ENCODE results near the gene CATSPERZ. TPM values are rescaled to one million over a fixed set of nuclear protein-coding genes. Genes with fewer than 3 reads are reported as not detected.
A peak's percentile ranks its signal among the peaks of the same experiment; 100 is the strongest.

Gene CATSPERZ
- total and polyA plus RNA-seq, 2 of the 13 experiments (the other 11 are each of a cell fraction or from before 2014, with no cell fraction given): 0.22 to 0.48 TPM

DNA sequence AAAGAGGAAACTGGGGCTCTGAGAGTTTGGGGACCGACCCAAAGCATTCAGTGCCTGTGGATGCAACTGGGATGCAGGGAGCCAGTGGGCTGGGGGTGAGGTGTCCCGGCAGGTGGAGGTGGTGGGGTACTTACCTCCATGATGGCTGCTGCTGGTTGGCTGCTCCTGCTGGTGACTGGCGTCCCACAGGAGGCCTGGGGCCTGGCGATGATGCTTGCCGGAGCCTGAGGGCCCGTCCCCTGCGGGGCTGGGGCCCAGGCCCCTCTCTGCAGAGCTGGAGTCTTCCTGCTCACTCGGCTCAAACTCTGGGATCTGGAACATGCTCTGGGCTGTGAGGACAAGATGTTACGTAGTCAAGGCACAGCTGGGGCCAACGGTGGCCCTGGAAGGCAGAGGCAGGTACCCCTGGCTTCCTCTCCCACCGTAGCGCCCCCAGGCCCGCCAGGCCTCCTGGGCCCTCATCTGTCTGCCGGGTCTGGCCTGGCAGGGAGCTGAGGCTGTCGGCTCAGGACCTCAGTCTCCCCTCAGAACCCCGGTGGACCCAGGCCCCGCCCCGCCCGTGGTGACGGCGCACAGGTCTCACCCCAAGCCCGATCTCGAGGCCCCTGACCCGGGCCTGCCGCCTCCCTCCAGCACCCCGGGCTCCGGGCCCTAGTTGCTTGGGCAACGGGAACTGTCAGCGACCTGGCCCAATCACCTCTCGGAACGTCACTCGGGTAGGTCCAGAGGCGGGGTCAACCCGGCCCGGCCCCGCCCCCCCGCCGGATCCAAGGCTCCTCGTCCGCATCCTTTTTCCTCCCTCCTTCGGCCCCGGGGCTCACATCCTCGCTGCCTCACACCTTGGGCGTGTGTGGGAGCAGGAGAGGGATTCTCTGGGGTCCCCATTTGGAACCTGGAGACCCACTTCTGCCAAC lies 15.9 kb upstream of the CATSPERZ start, which contains the start of gene BAD (continued):
- TF ChIP-seq, protein P1, sequence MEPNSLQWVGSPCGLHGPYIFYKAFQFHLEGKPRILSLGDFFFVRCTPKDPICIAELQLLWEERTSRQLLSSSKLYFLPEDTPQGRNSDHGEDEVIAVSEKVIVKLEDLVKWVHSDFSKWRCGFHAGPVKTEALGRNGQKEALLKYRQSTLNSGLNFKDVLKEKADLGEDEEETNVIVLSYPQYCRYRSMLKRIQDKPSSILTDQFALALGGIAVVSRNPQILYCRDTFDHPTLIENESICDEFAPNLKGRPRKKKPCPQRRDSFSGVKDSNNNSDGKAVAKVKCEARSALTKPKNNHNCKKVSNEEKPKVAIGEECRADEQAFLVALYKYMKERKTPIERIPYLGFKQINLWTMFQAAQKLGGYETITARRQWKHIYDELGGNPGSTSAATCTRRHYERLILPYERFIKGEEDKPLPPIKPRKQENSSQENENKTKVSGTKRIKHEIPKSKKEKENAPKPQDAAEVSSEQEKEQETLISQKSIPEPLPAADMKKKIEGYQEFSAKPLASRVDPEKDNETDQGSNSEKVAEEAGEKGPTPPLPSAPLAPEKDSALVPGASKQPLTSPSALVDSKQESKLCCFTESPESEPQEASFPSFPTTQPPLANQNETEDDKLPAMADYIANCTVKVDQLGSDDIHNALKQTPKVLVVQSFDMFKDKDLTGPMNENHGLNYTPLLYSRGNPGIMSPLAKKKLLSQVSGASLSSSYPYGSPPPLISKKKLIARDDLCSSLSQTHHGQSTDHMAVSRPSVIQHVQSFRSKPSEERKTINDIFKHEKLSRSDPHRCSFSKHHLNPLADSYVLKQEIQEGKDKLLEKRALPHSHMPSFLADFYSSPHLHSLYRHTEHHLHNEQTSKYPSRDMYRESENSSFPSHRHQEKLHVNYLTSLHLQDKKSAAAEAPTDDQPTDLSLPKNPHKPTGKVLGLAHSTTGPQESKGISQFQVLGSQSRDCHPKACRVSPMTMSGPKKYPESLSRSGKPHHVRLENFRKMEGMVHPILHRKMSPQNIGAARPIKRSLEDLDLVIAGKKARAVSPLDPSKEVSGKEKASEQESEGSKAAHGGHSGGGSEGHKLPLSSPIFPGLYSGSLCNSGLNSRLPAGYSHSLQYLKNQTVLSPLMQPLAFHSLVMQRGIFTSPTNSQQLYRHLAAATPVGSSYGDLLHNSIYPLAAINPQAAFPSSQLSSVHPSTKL (CRISPR knock-in tag; IDR thresholded peaks at IDR 0.05): no peak
- no peak for TF ChIP-seq ONECUT2 (CRISPR knock-in tag; IDR thresholded peaks at IDR 0.05)
- no peak; the same call in 1 of the 2 replicates for TF ChIP-seq AKAP8 (CRISPR knock-in tag; IDR thresholded peaks at IDR 0.05)
- TF ChIP-seq, protein P2, sequence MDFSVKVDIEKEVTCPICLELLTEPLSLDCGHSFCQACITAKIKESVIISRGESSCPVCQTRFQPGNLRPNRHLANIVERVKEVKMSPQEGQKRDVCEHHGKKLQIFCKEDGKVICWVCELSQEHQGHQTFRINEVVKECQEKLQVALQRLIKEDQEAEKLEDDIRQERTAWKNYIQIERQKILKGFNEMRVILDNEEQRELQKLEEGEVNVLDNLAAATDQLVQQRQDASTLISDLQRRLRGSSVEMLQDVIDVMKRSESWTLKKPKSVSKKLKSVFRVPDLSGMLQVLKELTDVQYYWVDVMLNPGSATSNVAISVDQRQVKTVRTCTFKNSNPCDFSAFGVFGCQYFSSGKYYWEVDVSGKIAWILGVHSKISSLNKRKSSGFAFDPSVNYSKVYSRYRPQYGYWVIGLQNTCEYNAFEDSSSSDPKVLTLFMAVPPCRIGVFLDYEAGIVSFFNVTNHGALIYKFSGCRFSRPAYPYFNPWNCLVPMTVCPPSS (IDR thresholded peaks at IDR 0.05): no peak
- no peak for TF ChIP-seq NFATC3 (CRISPR knock-in tag; IDR thresholded peaks at IDR 0.05)
- no peak for TF ChIP-seq TGIF2 (CRISPR knock-in tag; IDR thresholded peaks at IDR 0.05)
- no peak for TF ChIP-seq ZNF547 (CRISPR knock-in tag; IDR thresholded peaks at IDR 0.05)
- TF ChIP-seq, protein P3, sequence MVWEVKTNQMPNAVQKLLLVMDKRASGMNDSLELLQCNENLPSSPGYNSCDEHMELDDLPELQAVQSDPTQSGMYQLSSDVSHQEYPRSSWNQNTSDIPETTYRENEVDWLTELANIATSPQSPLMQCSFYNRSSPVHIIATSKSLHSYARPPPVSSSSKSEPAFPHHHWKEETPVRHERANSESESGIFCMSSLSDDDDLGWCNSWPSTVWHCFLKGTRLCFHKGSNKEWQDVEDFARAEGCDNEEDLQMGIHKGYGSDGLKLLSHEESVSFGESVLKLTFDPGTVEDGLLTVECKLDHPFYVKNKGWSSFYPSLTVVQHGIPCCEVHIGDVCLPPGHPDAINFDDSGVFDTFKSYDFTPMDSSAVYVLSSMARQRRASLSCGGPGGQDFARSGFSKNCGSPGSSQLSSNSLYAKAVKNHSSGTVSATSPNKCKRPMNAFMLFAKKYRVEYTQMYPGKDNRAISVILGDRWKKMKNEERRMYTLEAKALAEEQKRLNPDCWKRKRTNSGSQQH (CRISPR knock-in tag; IDR thresholded peaks at IDR 0.05; ENCODE audit: low read depth): 0 out of 2 replicates have a peak, but pooled peaks have one; percentile 18
- no peak for TF ChIP-seq FOXM1 (CRISPR knock-in tag; IDR thresholded peaks at IDR 0.05)
- TF ChIP-seq, protein P4, sequence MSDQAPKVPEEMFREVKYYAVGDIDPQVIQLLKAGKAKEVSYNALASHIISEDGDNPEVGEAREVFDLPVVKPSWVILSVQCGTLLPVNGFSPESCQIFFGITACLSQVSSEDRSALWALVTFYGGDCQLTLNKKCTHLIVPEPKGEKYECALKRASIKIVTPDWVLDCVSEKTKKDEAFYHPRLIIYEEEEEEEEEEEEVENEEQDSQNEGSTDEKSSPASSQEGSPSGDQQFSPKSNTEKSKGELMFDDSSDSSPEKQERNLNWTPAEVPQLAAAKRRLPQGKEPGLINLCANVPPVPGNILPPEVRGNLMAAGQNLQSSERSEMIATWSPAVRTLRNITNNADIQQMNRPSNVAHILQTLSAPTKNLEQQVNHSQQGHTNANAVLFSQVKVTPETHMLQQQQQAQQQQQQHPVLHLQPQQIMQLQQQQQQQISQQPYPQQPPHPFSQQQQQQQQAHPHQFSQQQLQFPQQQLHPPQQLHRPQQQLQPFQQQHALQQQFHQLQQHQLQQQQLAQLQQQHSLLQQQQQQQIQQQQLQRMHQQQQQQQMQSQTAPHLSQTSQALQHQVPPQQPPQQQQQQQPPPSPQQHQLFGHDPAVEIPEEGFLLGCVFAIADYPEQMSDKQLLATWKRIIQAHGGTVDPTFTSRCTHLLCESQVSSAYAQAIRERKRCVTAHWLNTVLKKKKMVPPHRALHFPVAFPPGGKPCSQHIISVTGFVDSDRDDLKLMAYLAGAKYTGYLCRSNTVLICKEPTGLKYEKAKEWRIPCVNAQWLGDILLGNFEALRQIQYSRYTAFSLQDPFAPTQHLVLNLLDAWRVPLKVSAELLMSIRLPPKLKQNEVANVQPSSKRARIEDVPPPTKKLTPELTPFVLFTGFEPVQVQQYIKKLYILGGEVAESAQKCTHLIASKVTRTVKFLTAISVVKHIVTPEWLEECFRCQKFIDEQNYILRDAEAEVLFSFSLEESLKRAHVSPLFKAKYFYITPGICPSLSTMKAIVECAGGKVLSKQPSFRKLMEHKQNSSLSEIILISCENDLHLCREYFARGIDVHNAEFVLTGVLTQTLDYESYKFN (CRISPR knock-in tag; conservative IDR thresholded peaks at IDR 0.05): 0 out of 2 replicates have a peak, but pooled peaks have one; percentile 23
- no peak for TF ChIP-seq ZSCAN31 (CRISPR knock-in tag; IDR thresholded peaks at IDR 0.05; ENCODE audit: low read depth)
- no peak for TF ChIP-seq ZNF781 (CRISPR knock-in tag; IDR thresholded peaks at IDR 0.05; ENCODE audit: borderline replicate concordance, not compliant biosample characterization)
- peak; percentile 25; the same call in 1 of the 2 replicates for TF ChIP-seq ZMAT3 (CRISPR knock-in tag; conservative IDR thresholded peaks at IDR 0.05)
- no peak; the same call in 1 of the 2 replicates for TF ChIP-seq ZNF784 (CRISPR knock-in tag; IDR thresholded peaks at IDR 0.05; ENCODE audit: borderline replicate concordance)
- 0 out of 2 replicates have a peak, but pooled peaks have one; percentile 59 for TF ChIP-seq ZNF326 (CRISPR knock-in tag; IDR thresholded peaks at IDR 0.05; ENCODE audit: borderline replicate concordance)
- no peak for TF ChIP-seq SMARCE1 (IDR thresholded peaks at IDR 0.05; ENCODE audit: borderline replicate concordance)
- peak; percentile 84 for TF ChIP-seq ATF1 (CRISPR knock-in tag; IDR thresholded peaks at IDR 0.05)

All from HepG2 (cell line).